PFSK-1 (cell line): ENCODE results near the gene DNM3.

Experiments used
- POLR2AphosphoS5 ChIP-seq: IDR thresholded peaks from 2 replicates; pipeline ENCODE4 v1.6.1; 2012; ENCODE audit warnings: low read depth, mild to moderate bottlenecking, control low read depth, low read length, moderate library complexity
- SIN3A ChIP-seq: IDR thresholded peaks from 2 replicates; pipeline ENCODE4 v1.6.1; 2012; ENCODE audit warnings: mild to moderate bottlenecking, low read length, moderate library complexity, borderline replicate concordance; ENCODE audit not compliant: insufficient read depth
- TAF1 ChIP-seq: IDR thresholded peaks from 2 replicates; pipeline ENCODE4 v1.6.1; 2012; ENCODE audit warnings: low read length, control low read depth, borderline replicate concordance; ENCODE audit not compliant: insufficient read depth
- TF ChIP-seq, protein P1 (sequence below), 2 experiments: IDR thresholded peaks; 2 replicates each; pipeline versions ENCODE4 v1.6.1 to v1.8.0; 2011 to 2012; ENCODE audit warnings: low read depth in 2 of 2, low read length in 2 of 2, control low read depth in 1 of 2, inconsistent platforms in 1 of 2, mild to moderate bottlenecking in 1 of 2, moderate library complexity in 1 of 2; ENCODE audit not compliant: insufficient read depth in 1 of 2

DNA sequence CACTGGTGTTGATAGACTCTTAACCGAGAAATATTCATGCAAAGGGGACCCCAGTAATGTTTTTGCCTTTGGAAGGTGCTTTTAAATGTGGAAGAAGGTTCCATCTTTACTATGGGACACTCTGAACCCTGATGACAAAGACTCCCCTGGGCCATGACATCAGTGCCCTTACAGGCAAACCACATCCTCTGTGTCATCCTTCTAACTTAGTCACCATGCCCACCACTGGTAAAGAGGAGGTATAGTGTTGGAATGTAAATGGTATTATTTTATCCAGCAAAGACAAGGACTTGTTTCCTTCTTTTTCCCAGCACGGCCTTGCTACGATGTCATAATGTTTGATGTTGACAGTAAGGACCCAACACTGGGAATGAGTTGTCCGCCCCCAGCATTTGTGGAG, 47.2 kb upstream of the DNM3 start:
- no peak for TF ChIP-seq POLR2AphosphoS5
- TF ChIP-seq SIN3A = no peak
- TF ChIP-seq TAF1 = no peak
- TF ChIP-seq, protein P1, sequence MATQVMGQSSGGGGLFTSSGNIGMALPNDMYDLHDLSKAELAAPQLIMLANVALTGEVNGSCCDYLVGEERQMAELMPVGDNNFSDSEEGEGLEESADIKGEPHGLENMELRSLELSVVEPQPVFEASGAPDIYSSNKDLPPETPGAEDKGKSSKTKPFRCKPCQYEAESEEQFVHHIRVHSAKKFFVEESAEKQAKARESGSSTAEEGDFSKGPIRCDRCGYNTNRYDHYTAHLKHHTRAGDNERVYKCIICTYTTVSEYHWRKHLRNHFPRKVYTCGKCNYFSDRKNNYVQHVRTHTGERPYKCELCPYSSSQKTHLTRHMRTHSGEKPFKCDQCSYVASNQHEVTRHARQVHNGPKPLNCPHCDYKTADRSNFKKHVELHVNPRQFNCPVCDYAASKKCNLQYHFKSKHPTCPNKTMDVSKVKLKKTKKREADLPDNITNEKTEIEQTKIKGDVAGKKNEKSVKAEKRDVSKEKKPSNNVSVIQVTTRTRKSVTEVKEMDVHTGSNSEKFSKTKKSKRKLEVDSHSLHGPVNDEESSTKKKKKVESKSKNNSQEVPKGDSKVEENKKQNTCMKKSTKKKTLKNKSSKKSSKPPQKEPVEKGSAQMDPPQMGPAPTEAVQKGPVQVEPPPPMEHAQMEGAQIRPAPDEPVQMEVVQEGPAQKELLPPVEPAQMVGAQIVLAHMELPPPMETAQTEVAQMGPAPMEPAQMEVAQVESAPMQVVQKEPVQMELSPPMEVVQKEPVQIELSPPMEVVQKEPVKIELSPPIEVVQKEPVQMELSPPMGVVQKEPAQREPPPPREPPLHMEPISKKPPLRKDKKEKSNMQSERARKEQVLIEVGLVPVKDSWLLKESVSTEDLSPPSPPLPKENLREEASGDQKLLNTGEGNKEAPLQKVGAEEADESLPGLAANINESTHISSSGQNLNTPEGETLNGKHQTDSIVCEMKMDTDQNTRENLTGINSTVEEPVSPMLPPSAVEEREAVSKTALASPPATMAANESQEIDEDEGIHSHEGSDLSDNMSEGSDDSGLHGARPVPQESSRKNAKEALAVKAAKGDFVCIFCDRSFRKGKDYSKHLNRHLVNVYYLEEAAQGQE (IDR thresholded peaks at IDR 0.05; ENCODE audit: insufficient read depth in 1 of 2, low read depth in 2 of 2, low read length in 2 of 2) = no peak
